GM12872 (cell line): Measurements from ENCODE around the gene TRIM52.

Experiments
- TF ChIP-seq, protein P1 (sequence below): IDR thresholded peaks from 3 replicates; pipeline ENCODE4 v1.5.1; 2011; ENCODE audit warnings: low read depth, mild to moderate bottlenecking, low read length, moderate library complexity; ENCODE audit not compliant: insufficient read depth

TRIM52 gene

DNA sequence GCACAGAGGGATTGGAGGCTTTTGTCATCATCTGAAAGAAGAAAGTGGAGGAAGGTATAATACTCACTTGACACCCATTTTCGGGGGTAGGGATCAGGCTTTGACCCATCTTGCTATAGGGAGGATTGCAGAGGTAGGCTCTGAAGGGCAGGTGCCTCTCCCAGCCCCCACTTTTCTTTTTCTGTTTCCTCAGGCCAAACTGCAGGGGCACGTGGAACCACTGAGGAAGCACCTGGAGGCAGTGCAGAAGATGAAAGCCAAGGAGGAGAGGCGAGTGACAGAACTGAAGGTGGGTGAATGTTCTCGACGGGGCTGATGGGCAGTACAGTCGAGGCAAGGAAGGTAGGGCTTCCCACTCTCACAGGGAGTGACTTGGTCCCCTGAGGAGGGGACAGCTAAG, 30.4 kb downstream of the TRIM52 start:
- TF ChIP-seq, protein P1, sequence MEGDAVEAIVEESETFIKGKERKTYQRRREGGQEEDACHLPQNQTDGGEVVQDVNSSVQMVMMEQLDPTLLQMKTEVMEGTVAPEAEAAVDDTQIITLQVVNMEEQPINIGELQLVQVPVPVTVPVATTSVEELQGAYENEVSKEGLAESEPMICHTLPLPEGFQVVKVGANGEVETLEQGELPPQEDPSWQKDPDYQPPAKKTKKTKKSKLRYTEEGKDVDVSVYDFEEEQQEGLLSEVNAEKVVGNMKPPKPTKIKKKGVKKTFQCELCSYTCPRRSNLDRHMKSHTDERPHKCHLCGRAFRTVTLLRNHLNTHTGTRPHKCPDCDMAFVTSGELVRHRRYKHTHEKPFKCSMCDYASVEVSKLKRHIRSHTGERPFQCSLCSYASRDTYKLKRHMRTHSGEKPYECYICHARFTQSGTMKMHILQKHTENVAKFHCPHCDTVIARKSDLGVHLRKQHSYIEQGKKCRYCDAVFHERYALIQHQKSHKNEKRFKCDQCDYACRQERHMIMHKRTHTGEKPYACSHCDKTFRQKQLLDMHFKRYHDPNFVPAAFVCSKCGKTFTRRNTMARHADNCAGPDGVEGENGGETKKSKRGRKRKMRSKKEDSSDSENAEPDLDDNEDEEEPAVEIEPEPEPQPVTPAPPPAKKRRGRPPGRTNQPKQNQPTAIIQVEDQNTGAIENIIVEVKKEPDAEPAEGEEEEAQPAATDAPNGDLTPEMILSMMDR, result no peak

DNA sequence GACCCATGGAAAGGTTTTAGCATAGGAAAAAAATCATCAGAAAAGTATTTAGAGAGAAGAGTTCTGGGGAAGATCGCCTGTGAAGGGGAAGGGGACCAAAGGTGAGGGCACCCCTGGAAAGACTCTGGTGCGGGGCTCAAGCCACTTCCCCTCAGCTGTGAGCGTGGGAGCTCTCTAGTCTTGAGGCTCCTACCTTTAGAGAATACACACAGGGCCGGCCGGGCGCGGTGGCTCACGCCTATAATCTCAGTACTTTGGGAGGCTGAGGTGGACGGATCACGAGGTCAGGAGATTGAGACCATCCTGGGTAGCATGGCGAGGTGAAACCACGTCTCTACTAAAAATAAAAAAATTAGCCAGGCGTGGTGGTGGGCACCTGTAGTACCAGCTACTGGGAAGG, 30.9 kb downstream of the TRIM52 start:
- TF ChIP-seq, protein P1, result no peak

DNA sequence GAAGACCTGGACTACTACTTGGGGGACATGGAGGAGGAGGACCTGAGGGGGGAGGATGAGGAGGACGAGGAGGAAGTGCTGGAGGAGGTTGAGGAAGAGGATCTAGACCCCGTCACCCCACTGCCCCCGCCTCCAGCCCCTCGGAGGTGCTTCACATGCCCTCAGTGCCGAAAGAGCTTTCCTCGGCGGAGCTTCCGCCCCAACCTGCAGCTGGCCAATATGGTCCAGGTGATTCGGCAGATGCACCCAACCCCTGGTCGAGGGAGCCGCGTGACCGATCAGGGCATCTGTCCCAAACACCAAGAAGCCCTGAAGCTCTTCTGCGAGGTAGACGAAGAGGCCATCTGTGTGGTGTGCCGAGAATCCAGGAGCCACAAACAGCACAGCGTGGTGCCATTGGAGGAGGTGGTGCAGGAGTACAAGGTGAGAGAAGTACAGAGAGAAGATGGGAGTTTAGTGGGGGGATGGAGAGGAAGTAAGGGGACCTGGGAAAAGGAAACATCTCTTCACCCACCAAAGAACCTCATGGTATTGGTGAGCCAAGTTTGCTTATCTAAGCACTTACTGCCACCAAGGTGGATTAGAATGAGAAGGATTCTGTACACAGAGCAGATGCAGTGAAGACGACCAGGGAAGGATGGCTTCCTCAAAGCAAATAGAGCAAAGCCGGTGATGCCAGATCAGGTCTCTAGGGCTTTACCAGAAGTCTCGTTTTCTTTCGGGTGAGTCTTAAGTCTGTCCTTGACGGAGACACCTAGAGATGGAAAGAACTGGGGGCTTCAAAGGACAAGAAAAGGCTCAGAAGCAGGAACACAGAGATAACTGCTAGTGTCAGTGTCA, 36.3 kb downstream of the TRIM52 start:
- TF ChIP-seq, protein P1, result no peak

DNA sequence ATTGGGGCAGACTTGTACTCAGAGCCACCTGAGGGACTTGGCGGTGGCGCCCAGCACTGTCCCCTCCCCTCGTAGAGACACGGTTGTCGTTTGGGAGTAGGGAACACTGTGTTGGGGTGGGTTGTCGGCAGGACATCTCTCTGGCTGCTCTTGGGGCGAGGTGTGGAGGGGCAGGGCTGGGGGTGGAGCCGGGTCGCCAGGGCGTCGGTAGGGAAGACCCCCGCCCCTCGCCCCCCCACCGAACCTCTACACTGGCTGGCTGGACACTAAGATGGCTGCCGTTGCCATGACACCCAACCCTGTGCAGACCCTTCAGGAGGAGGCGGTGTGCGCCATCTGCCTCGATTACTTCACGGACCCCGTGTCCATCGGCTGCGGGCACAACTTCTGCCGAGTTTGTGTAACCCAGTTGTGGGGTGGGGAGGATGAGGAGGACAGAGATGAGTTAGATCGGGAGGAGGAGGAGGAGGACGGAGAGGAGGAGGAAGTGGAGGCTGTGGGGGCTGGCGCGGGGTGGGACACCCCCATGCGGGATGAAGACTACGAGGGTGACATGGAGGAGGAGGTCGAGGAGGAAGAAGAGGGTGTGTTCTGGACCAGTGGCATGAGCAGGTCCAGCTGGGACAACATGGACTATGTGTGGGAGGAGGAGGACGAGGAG, 37.1 kb downstream of the TRIM52 start:
- TF ChIP-seq, protein P1, result no peak

DNA sequence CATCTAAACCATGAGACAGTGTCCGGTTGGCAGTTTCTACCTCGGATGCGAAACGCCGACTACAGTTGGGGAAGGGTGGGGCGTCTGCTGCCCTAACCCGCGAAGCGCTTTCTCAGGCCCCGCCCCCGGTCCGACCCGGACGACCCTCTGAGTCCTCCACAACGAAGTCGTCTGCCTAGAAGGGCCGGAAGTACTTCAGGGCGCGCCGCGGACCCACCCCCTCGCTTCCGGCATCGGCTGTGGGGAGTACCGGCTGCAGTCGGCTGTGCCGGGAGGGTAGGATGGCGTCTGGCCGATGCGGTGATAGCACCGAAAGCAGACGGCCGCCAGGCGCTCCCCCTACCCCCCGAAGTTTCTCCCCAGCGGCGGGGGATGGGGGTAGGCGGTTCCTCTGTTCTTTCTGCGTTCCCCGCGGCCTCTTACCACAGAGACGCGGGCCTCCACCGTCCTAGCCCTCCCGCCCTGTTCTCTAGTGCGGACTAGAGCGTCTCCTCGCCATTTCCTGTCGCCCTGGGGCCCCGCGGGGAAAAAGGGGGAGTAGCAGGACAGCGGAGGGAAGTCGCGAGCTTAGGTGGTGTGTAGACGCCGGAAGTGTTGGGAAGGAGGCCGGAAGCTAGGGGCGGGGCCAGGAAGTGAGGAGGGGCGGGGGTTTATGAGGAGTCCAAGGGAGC, 37.8 kb downstream of the TRIM52 start, which contains the start of gene TRIM41:
Gene TRIM41, plus strand, starts transcription at position 224 of the 671 bp plus-strand sequence. CDS start 719 bp downstream, outside the sequence.
- TF ChIP-seq, protein P1, result no peak

DNA sequence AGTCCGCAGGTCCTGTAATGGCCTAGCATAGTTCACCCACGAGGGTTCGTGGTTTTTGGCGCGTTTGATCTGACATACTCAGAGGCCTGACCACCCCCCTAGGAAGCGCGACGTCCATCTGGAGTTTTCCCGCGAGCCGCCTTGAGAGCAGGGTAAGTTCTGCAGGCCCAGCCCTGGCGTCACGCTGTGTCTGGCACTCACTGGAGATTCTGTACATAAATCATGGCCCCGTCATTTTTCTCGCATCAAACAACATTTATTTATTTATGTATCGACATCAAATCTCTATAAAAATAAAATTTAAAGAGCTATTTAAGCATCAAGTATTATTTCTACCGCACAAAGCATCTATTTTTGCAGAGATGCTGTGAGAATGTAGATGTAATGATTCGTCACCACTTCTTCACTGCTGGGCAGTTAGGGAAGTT, 38.3 kb downstream of the TRIM52 start:
- TF ChIP-seq, protein P1, result no peak
